HG03565 (cell line): Measurements from ENCODE around the gene KAZN.

Experiments used
- ATAC-seq: cut with Tn5 transposase; IDR thresholded peaks from one replicate; pipeline ENCODE4 v1.9.1; 2021; ENCODE audit warnings: mild to moderate bottlenecking, moderate library complexity; ENCODE audit not compliant: unreplicated experiment

The KAZN gene

DNA sequence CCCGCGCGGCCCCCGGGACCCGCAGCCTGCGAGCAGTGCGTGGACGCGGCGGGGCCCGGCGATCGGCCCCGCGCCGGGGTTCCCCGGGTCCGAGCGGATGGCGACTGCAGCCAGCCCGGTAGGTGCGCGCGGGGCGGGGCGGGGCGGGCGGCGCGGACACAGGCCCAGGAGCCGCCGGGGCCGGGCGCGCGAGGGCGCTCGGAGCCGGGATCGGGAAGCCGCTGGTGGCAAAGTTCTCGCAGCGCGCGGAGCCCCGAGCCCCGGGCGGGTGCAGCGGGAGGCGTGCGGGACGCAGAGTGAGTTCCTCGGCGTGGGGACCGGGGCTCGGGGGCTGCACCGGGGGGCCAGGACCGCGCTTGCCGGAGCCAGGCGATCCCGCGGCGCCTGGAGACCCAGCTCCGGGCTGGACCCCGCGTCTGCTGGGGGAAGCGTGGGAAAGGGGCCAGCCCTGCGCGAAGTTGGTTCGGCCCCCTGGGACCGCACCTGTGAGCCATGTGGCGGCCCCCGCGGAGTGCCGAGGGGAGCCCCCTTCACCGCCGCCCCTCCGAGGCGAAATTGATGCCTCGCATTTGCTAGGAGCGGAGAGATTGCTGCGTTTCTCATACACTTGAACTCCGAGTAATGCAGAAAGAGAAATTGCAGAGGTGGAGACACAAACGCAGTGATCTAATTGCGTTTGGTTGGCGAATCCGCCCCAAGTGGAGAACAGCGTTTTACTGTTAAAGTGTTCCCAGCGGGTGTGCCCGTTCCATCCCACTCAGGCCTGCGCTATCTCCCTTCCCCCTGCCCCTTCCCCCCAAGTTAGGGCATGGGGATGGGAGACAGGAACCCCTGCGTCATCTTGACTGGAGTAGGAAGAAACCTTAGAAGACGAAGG, 326.2 kb downstream of the KAZN start:
- ATAC-seq, result no peak

DNA sequence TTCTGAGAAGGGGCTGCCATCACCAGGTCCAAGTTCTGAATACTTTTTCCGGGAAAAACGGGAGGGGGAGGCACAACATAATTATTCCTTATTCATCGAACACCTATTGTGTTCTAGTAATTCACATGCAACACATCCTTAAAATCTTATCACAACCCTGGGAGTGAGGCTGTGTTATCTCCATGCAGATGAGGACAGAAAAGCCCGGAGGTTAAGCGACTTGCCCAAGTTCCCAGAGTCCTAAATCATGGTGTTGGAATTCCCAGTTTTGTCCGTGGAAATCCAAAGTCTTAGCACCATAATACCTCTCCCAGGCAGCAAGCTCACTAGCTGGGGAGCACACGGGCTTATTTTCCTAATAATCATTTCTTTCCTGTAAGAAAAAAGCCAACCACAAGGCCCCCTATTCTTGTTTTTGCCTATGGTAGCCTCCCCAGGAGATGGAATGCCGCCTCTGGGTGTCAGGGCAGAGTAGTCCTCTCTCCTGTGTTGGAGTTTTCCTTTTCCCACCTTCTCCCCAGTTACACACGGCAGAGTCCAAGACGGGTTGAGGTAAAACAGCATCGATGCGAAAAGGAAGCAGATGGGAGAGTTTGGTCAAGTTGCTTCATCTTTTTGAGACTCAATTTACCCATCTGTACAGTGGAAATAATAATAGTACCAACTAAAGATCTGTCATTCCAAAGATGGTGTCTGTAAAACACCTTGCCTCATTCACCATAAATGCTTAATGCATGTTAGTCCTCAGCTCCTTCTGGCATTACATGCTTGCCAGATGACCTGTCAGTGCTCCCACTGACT, 327.1 kb downstream of the KAZN start:
- no peak for ATAC-seq

DNA sequence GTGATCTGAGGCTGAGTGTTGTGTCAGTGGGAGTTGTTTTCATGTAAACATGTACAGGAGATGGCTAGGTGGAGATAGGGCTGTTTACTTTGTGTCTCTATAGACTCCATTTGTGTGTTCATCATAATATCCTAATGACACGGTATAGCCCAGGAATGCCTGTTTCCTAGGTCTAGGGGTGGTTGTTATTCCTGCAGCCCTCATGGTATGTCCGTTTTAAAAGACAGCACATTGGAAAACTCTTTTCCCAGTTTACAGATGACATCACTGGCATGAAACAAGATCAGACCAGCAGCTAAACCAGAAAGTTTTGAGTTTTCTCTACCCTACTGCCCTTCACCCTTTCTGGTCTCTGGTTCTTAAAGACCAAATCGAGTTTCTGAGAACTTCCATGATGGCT, 327.7 kb downstream of the KAZN start:
- no peak for ATAC-seq

DNA sequence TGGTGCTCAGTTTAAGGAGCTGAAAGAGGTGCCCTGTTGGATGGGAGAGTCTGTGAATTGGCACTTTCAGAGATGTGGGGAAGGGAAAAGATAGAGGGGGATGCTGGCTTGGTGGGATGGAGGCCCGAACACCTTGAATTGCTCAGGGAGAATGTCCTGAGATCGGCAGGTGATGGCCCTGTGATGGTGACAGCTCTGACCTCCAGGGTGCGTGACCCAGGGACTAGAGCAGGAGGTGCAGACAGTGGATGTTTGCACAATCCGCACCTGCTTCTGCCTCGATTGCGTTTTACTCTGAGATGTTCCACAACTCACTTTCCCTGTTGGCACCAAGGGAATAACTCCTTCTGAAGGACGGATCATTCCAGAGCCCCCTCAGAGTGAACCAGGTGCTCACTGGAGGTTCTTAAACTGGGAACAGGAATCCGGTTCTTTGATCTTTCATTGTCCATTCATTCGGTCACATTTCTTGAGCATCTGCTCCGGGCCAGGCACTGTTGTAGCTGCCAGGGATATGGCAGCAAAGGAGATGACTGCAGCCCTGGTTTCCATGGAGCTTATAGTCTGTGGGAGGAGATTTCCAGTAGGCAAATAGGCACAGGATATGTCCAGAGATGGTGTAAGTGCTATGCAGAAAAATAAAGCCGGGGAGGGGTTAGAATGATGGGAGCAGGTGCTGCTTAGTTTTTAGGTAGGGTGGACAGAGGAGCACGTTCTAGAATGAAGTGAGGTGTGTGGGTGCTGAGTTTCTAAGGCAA, 328.5 kb downstream of the KAZN start:
- ATAC-seq, result no peak

DNA sequence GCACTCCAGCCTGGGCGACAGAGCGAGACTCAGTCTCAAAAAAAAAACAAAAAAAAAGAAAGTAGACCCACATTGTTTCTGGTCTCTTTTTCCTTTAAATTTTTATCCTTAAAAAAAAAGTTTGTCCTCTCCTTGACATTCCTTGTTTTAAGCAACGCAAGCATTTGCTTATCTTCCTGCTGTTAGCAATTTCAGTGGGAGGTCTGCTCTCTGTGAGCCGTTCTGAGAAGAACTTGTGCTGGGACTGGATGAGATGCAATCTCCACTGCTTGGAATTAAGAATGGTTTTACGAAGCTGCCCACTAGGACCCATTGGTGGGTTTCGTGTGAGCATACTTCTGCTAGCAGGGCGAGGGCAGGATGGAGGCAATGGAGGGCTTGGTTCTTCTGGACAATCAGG, 329.9 kb downstream of the KAZN start:
- ATAC-seq, result no peak

GRCh38 chr1:14928886-14929546, 330.5 kb downstream of the KAZN start:
- no peak for ATAC-seq

GRCh38 chr1:14929547-14930246, 331.2 kb downstream of the KAZN start:
- no peak for ATAC-seq

DNA sequence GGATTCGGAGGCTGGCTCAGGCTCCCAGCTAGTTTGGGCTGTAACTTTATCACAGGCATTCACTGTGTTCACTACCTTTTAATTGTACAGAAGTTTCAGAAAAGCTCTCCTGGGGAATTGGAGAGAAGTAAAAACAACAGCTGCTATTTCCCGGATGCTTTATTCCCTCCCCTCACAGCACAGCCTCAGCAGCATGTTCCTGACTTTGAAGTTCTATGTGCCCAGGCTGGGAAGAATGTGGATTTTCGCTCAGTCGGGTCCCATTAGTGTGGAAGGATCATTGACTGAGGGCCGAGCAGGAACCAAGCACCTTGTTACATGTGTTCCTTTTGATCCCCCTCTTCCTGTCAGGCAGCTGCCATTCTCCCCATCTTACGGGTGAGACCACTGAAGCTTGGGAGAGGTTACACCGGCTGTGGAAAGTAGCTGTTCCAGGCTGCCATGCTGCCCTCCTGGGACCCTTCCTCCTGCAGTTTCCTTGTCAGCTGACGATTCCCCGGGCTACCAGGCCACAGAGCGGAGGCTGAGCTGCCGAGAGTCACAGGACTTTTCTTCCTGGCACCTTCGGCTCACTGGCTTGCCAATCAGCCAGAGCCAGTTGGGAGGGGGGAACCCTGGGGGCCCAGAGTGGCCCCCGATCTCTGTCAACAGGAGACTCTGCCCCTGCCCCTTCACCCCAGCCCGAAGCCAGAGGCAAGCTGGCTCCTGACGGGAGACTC, 331.9 kb downstream of the KAZN start:
- no peak for ATAC-seq

- no peak for ATAC-seq
These were observed 333.7 kb downstream of the KAZN start for GRCh38 chr1:14932034-14932638.

DNA sequence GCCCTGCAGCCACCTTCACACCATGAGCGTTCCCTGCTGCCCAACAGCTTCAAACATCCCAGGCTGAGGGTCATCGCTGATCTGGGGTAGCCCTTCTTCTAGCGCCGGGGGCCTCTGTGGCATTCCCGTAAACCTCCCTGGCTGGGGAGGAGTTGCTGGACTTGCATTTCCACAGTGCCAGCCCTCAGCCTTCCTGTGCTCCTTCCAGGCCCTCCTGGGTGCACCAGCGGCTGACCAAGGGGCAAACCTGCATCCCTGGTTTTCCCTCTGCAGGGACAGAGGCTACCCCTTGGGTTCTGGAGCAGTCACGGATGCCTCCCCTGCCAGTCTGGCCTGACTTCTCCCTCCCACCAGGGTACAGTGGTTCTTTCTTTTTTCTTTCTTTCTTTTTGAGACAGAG, 336.4 kb downstream of the KAZN start:
- ATAC-seq, result no peak

DNA sequence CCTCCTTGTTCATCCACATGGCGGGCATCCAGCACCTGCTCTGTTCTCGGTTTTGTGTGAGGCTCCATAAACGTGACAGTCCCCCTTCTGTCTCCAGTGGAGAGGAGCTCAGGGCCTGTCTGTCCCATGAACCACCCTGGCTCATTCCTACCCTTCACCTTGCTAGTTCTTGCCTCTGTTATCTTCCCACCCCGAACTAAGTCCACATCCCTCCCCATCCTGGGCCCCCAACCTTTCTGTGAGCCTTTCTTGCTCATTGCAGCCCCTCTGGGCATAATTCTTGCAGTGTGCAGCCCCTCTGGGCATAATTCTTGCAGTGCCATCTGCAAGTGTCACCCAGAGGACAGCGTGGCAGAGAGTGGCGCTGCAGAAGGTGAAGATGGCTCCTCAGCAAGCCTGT, 338.3 kb downstream of the KAZN start:
- ATAC-seq, result no peak

DNA sequence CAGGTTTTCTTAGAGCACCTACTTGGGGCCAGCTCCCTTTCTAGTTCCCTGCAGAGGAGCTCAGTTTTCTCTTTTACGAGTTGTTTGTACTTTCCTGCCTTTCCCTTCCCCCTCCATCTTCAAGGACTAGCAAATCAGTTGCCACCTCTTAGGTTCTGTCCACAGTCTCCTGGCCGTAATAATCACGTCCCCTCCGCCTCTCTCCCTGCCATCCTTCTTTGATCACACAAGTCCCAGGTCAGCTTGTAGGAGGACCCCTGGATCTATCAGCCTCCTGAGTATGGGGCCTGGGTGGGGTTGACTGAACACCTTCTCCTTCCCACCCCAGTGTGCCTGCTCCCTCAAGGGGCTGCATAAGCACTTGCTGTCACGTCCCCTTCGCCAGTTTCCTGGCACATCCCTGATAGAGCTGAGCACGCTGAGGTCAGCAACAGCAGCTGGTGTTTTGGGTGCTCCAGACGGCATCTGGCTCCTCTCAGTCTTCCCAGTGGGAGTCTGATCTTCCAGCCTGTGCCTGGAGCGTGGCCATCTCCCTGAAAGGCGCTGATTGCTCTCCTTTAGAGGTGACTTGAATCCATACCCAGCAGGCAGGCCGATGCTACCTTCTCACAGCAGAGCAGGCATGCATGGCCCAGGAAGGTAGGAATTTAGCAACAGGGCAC, 338.9 kb downstream of the KAZN start:
- no peak for ATAC-seq

DNA sequence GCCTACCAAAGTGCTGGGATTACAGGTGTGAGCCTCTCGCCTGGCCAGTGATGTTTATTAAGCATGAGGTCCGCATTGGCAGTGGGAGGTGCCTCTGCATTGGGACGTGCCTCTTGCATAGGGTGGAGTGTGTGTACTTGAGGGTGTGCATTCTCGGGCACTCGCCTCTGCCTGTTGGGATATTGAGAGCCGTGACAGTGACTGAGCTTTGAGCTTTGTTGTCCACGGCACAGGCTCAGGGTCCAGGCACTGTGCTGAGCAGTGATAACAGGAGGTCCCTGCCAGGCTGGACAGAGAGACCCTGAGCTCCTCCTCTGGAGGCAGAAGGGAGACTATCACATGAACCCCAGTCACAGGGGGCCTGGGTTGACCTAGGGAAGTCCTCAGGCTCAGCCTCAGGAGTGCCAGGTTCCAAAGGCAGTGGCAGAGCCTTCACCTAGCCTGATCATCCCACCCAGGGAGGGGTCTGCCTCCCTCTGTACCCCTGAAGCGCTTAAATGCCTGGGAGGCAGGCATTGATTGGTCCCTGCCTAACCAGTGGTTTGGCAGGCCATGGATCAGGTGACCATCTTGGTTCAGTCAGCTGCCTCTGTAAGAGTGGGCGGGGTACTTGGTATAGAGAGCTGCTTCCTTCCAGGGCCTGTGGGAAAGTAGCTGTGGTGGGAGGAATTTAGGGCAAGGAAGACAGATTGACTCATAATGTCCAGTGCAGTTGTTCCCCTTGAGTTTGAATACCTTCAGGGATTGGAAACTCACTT, 341.2 kb downstream of the KAZN start:
- no peak for ATAC-seq

DNA sequence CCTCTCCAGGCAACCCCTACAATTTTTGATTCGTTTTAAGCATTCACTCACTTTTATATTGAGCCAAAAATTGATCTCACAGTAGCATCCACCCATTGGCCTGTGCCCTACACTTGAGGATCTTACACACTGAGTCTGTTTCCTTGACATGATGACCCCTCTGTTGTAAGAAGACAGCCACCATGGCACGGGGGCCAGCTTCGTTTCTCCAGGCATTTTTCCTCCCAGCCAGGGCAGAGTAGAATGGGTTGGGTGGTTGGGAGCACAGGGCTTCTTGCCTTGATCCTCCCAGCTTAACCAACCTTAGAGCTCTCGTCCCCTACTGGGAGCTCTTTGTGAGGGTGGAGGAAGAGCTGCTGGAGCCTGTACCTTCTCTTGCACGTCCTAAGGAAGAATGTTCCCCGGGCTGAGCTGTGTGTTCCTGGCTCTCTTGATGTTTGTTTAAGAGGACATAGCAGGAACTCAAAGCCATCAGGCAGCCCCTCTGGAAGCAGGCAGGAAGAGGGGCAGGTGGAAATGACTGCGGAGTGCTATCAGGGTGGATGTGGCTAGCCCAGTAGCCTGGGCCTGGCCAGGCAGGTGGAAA, 341.9 kb downstream of the KAZN start:
- ATAC-seq, result no peak

GRCh38 chr1:14941864-14942263, 343.4 kb downstream of the KAZN start:
- no peak for ATAC-seq

DNA sequence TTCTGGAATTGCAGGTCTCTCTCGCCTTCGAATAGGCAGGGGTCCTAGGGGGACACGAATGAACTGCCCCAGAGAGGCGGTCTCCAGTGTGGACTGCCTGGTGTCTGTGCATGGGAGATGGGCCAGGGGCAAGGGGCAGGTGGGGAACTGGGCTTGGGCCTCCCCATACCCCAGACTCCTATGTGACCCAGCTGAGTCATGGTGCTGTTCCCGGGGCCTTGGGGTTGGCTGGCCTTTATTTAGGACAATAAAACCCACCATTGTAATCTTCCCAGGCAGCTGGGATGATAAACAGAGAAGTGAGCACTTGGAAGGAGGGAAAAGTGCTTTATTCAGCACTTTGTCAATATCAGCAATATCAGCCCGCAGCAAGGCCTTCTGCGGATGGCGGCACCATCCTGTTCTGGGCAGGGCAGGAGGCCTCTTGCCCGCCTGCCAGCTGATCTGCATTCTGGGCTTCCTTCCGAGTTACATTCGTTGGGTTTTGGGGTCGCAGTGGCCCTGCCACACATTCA, 346.0 kb downstream of the KAZN start:
- no peak for ATAC-seq
